Ectodermal cell (in vitro differentiated cells): ENCODE data around the gene CIB4.

ENCODE experiments used
- H3K27ac ChIP-seq: 2 replicates; pipeline ENCODE4 v1.7.0; 2013; ENCODE audit warnings: mild to moderate bottlenecking, low read depth, low read length; ENCODE audit not compliant: insufficient read depth, poor library complexity, severe bottlenecking
- H3K27me3 ChIP-seq: 2 replicates; pipeline ENCODE4 v1.7.0; 2013; ENCODE audit warnings: mild to moderate bottlenecking, low read length; ENCODE audit not compliant: insufficient read depth, control insufficient read depth, poor library complexity, severe bottlenecking
- H3K36me3 ChIP-seq: one replicate; pipeline ENCODE4 v1.7.0; 2013; ENCODE audit warnings: low read length; ENCODE audit not compliant: control insufficient read depth, insufficient read depth
- H3K4me1 ChIP-seq: one replicate; pipeline ENCODE4 v1.7.0; 2013; ENCODE audit warnings: low read length; ENCODE audit not compliant: control insufficient read depth, insufficient read depth
- H3K4me3 ChIP-seq: 2 replicates; pipeline ENCODE4 v1.7.0; 2013; ENCODE audit warnings: low read depth, low read length, control low read depth; ENCODE audit not compliant: insufficient read depth
- H3K9me3 ChIP-seq: 2 replicates; pipeline ENCODE4 v1.7.0; 2013; ENCODE audit warnings: mild to moderate bottlenecking, low read length, moderate library complexity; ENCODE audit not compliant: control insufficient read depth
- WGBS, 2 experiments: methylation state at CpG; one replicate each; pipeline ENCODE4 v1.1.7; 2013; ENCODE audit warnings: missing lambda C conversion rate in 2 of 2; 5-methylcytosine and 5-hydroxymethylcytosine counted together

Gene CIB4

DNA sequence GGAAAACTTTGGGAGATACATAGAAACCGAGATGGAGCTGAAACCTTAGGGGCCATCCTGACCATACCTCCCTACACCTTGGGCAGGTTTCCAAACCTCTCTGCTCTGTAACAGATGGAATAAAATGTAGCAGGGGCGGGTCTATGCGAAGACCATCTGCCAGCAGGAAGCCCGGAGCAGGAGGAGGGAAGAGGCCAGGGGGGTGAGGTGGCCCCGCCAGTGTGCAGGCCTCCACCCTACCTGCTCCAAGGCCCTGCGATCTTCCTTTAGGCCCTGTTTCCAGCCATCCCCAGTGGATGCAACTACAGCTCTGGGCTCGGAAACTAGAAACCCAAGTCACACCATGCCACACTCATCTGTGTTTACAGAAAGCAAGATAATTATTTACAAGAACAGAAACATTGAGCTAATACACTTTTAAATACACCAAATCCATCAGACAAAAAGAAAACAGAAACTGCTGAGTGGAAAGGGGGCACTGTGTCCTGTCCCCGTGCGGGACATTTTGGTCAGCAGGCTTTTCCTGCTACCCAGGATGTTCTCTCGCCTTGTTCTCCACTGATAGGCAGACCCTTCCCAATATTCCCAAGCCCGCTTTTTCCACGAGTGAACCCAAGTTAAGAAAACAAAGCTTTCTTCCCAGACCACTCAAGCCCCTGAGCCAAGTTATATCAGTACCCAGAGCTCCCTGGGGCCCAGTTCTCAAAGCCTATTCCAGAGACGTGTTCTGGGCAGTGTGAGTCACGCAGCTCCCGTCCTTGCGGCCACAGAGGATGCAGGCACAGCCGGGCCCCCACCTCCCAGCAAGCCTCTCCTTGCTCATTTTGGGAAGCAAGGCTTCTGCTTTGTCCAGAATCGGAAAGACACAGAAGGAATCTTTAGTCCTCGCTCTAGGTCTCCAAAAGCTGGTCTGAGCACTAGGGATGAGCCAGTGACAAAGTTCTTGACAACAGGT is 17.3 kb downstream of the CIB4 start:
- WGBS, 2 experiments, result 83 to 84% methylated on average over 19 of the region's 19 CpGs
- Histone ChIP-seq H3K4me1 (peaks cover 16% of the 10 kb centered on the region), H3K27ac (no peak overlapping the region), H3K4me3 (no peak overlapping the region), H3K27me3 (peaks cover 21% of the 10 kb centered on the region), H3K9me3 (no peaks in the 10 kb centered on the region), H3K36me3 (no peaks in the 10 kb centered on the region)

DNA sequence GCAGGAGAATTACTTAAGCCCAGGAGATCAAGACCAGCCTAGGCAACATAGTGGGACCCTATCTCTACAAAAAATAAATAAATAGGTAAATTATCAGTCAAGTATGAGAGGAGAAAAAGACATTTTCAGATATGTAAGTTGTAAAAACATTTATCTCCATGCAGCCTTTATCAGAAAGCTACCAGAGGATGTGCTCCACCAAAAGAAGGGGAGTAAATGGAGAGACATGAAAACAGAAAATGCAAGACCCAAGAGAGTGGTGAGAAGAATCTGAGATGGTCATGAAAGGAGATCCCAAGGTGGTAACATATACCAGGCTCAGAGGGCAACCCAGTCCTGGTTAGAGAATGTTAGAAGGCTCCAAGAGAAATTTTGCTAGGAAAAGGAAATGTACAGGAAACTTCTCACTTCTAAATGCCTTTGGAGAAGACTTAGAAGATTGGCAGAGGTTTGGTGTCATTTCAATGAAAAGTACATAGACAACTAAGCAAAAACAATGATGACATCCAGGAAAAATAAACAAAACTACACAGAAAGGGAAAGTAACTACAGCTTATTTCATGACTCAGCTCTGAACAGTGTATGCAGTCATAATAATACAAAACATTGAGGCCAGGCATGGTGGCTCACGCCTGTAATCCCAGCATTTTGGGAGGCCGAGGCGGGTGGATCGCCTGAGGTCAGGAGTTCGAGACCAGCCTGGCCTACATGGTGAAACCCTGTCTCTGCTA is 19.5 kb downstream of the CIB4 start:
- 88 to 97% methylated on average over 5 of the region's 5 CpGs for WGBS, 2 experiments
- peaks cover 28% of the 10 kb centered on the region for H3K27me3 ChIP-seq
- H3K9me3 ChIP-seq, result no peaks in the 10 kb centered on the region
- H3K4me1 ChIP-seq, result peaks cover 15% of the 10 kb centered on the region
- no peak overlapping the region for H3K27ac ChIP-seq
- H3K4me3 ChIP-seq, result no peak overlapping the region
- no peaks in the 10 kb centered on the region for H3K36me3 ChIP-seq

- H3K4me1 ChIP-seq, result peaks cover 21% of the 10 kb centered on the region
- no peaks in the 10 kb centered on the region for H3K36me3 ChIP-seq
- peaks cover 28% of the 10 kb centered on the region for H3K27me3 ChIP-seq
- H3K27ac ChIP-seq, result no peak overlapping the region
- no peaks in the 10 kb centered on the region for H3K9me3 ChIP-seq
- no peak overlapping the region for H3K4me3 ChIP-seq
- WGBS, 2 experiments, result 46 to 49% methylated on average over 14 of the region's 14 CpGs
Measured at GRCh38 chr2:26620031-26620605, 21.0 kb downstream of the CIB4 start.

DNA sequence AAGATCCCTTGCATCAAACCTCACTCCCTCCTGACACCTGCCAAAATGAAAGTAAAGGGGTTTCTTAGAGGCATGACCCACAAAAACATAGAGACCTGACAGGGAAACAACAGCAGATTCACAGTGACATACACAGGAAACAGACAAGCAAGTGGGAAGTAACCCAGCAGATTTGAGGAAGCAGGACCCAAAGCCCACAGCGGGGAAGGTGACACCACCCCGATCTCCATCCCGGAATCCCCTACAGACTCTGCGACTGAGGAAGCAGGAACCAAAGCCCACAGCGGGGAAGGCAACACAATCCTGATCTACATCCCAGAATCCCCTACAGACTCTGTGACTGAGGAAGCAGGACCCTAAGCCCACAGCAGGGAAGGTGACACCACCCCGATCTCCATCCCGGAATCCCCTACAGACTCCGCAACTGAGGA is 21.6 kb downstream of the CIB4 start:
- Histone ChIP-seq H3K27me3 (peaks cover 28% of the 10 kb centered on the region), H3K27ac (no peak overlapping the region), H3K9me3 (no peaks in the 10 kb centered on the region), H3K4me1 (peaks cover 21% of the 10 kb centered on the region), H3K4me3 (no peak overlapping the region), H3K36me3 (no peaks in the 10 kb centered on the region)
- WGBS, 2 experiments, result 49 to 55% methylated on average over 8 of the region's 8 CpGs

DNA sequence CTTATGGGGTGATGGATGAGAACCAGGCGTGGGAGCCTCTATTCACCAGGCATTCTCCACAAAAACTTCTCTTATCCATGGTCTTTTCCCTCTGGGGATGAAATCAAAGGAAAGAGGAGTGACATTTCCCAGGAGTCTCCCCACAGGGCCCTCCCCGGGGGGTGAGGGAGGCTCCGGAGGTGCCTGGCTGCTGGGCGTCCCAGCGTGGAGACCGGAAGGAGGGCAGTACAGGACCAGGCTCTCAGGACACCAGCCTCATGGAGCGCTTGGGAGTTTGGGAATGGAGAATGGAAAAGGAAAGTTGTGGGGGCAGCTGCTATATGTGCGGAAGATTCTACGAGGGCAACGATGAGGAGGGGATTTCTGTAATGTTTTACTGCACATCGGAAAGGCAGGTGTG is 22.1 kb downstream of the CIB4 start:
- Histone ChIP-seq H3K4me3 (no peak overlapping the region), H3K27me3 (peaks cover 28% of the 10 kb centered on the region), H3K27ac (no peak overlapping the region), H3K4me1 (peaks cover 21% of the 10 kb centered on the region), H3K36me3 (no peaks in the 10 kb centered on the region), H3K9me3 (no peaks in the 10 kb centered on the region)
- WGBS, 2 experiments, result 81 to 86% methylated on average over 11 of the region's 11 CpGs

DNA sequence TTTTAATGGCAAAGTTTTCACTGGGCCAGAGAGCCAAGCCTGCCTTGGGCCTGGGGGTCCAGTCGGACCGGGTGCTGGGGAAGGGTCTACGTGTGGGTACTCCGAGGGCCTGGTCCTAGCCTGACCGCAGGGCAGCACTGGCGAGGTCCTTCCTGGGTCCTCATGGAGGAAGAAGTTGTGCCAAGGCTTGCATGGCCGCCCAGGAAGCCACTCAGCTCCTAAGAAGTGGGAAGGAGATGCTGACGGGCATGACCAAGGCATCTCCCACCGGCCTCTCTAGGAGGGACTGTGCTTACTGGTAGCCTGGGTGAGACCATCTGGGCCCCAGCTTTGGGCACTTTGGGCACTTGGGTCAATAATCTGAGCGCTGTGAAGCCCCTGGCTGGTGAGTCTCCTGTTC is 22.6 kb downstream of the CIB4 start:
- Histone ChIP-seq H3K9me3 (no peaks in the 10 kb centered on the region), H3K4me1 (peaks cover 25% of the 10 kb centered on the region), H3K4me3 (no peak overlapping the region), H3K27me3 (peaks cover 28% of the 10 kb centered on the region), H3K36me3 (no peaks in the 10 kb centered on the region), H3K27ac (no peak overlapping the region)
- 95 to 96% methylated on average over 10 of the region's 10 CpGs for WGBS, 2 experiments

GRCh38 chr2:26617588-26618083 is 23.5 kb downstream of the CIB4 start:
- peaks cover 35% of the 10 kb centered on the region for H3K4me1 ChIP-seq
- no peaks in the 10 kb centered on the region for H3K9me3 ChIP-seq
- WGBS, 2 experiments, result 50 to 53% methylated on average over 7 of the region's 7 CpGs
- no peaks in the 10 kb centered on the region for H3K36me3 ChIP-seq
- H3K27me3 ChIP-seq, result peaks cover 28% of the 10 kb centered on the region
- H3K4me3 ChIP-seq, result no peak overlapping the region
- no peak overlapping the region for H3K27ac ChIP-seq

DNA sequence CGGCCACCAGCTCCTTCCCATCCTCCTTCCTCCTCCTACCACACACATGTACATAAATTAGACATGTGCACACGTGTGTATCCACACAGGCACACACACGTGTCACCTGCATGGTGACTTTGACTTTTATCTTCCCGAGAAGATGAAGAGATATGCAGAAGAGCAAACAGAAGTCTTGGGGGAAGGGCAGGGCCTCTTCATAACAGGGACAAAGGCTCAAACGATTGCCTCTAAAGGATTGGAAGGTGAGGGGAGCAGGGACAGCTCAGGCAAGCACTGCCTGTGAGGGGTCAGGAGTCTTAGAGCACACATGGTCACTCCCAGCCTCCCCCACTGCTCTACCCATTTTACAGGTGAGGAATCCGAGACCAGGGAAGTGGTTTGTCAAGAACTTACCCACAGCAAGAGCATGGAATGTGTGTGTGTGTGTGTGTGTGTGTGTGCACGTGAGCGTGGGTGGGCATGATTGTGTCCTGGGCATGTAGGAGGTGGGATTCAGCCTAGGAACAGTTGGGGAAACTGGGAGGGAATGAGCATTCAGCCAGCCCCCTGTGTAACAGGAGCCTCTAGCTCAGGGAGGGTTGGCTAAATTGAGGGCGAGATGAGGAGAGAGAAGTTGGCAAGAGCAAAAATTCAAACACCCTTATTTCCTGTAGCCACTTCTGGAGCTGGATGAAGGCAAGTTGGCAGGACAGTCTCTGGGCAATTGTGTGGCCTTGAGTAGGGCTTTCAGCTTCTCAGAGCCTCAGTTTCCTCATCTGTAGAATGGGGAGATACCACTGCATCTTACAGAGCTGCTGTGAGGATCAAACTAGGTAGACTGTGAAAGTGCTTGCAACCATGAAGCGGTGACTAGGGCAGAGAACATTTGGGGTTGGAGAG is 24.2 kb downstream of the CIB4 start:
- Histone ChIP-seq H3K27ac (no peak overlapping the region), H3K4me3 (no peak overlapping the region), H3K36me3 (no peaks in the 10 kb centered on the region), H3K4me1 (peaks cover 42% of the 10 kb centered on the region), H3K9me3 (no peaks in the 10 kb centered on the region), H3K27me3 (peaks cover 28% of the 10 kb centered on the region)
- WGBS, 2 experiments, result 87 to 89% methylated on average over 10 of the region's 10 CpGs

GRCh38 chr2:26615860-26616705 is 25.1 kb downstream of the CIB4 start:
- Histone ChIP-seq H3K4me3 (no peak overlapping the region), H3K27me3 (peaks cover 28% of the 10 kb centered on the region), H3K4me1 (peaks cover 44% of the 10 kb centered on the region), H3K27ac (no peak overlapping the region), H3K36me3 (no peaks in the 10 kb centered on the region), H3K9me3 (no peaks in the 10 kb centered on the region)
- 80 to 84% methylated on average over 18 of the region's 18 CpGs for WGBS, 2 experiments
